Liver (tissue), 9 donors: Measurements from ENCODE around the gene GLIS1. TPM values are rescaled to one million over a fixed set of nuclear protein-coding genes. Genes with fewer than 3 reads are reported as not detected.

Source experiments
- DNase-seq: peaks from one replicate; pipeline ENCODE4 v3.0.0-alpha.2; 2017; ENCODE audit warnings: low spot score
- H3K27ac ChIP-seq, 2 donors: one replicate each; pipeline ENCODE4 v1.7.0; 2013; ENCODE audit warnings: inconsistent platforms in 2 of 2, low read length in 2 of 2, control low read depth in 1 of 2, low read depth in 1 of 2, mild to moderate bottlenecking in 1 of 2
- H3K27me3 ChIP-seq, 4 donors: one replicate each; pipeline versions ENCODE4 v1.6.1 to v1.7.0; 2013; ENCODE audit warnings: low read length in 3 of 4, inconsistent platforms in 1 of 4, mild to moderate bottlenecking in 1 of 4, moderate library complexity in 1 of 4; ENCODE audit not compliant: control insufficient read depth in 4 of 4, insufficient read depth in 4 of 4
- H3K36me3 ChIP-seq, 4 donors: one replicate each; pipeline versions ENCODE4 v1.6.1 to v1.7.0; 2013; ENCODE audit warnings: low read length in 3 of 4, mild to moderate bottlenecking in 3 of 4, low read depth in 1 of 4, moderate library complexity in 1 of 4; ENCODE audit not compliant: control insufficient read depth in 4 of 4, insufficient read depth in 3 of 4
- H3K4me1 ChIP-seq, 4 donors: one replicate each; pipeline versions ENCODE4 v1.6.1 to v1.7.0; 2013; ENCODE audit warnings: low read length in 3 of 4, mild to moderate bottlenecking in 3 of 4, moderate library complexity in 1 of 4; ENCODE audit not compliant: control insufficient read depth in 4 of 4, insufficient read depth in 4 of 4
- H3K4me3 ChIP-seq, 3 donors: one replicate each; pipeline versions ENCODE4 v1.6.1 to v1.7.0; 2013; ENCODE audit warnings: low read length in 3 of 3, control low read depth in 1 of 3, low read depth in 1 of 3, mild to moderate bottlenecking in 1 of 3
- H3K9ac ChIP-seq, 2 donors: one replicate each; pipeline ENCODE4 v1.7.0; 2013; ENCODE audit warnings: low read length in 2 of 2, mild to moderate bottlenecking in 2 of 2, moderate library complexity in 2 of 2, control low read depth in 1 of 2, low read depth in 1 of 2
- H3K9me3 ChIP-seq, 4 donors: one replicate each; pipeline versions ENCODE4 v1.6.1 to v1.7.0; 2013; ENCODE audit warnings: low read length in 3 of 4; ENCODE audit not compliant: control insufficient read depth in 4 of 4
- CTCF ChIP-seq: fragments of 150-350 bp; IDR thresholded peaks from 2 replicates; pipeline ENCODE4 v1.5.1; 2017; ENCODE audit warnings: improper control_type of control experiment, low read depth, low read length; ENCODE audit not compliant: missing input control
- EGR1 ChIP-seq, 2 donors: IDR thresholded peaks; 2 replicates each; pipeline ENCODE4 v1.6.1; 2016 to 2018; ENCODE audit warnings: antibody characterized with exemption in 2 of 2, low read depth in 2 of 2
- FOXA1 ChIP-seq: IDR thresholded peaks from 2 replicates; pipeline ENCODE4 v1.6.1; 2016; ENCODE audit warnings: antibody characterized with exemption
- GABPA ChIP-seq, 2 donors: IDR thresholded peaks in 1 of 2; conservative IDR thresholded peaks in 1 of 2; 2 replicates each; pipeline ENCODE4 v1.6.1; 2016; ENCODE audit warnings: antibody characterized with exemption in 2 of 2, mild to moderate bottlenecking in 1 of 2, moderate library complexity in 1 of 2
- HNF4G ChIP-seq: IDR thresholded peaks from 2 replicates; pipeline ENCODE4 v1.6.1; 2016; ENCODE audit warnings: antibody characterized with exemption
- JUND ChIP-seq, 2 donors: IDR thresholded peaks; 2 replicates each; pipeline ENCODE4 v1.6.1; 2016; ENCODE audit warnings: antibody characterized with exemption in 2 of 2
- MAX ChIP-seq: IDR thresholded peaks from 2 replicates; pipeline ENCODE4 v1.6.1; 2016; ENCODE audit warnings: antibody characterized with exemption
- NR2F2 ChIP-seq: IDR thresholded peaks from 2 replicates; pipeline ENCODE4 v1.6.1; 2016; ENCODE audit warnings: antibody characterized with exemption
- RAD21 ChIP-seq, 2 donors: IDR thresholded peaks; 2 replicates each; pipeline ENCODE4 v1.6.1; 2016; ENCODE audit warnings: antibody characterized with exemption in 2 of 2, mild to moderate bottlenecking in 2 of 2
- REST ChIP-seq: IDR thresholded peaks from 2 replicates; pipeline ENCODE4 v1.6.1; 2016; ENCODE audit warnings: antibody characterized with exemption, mild to moderate bottlenecking
- RXRA ChIP-seq, 2 donors: IDR thresholded peaks; 2 replicates each; pipeline ENCODE4 v1.6.1; 2017 to 2018; ENCODE audit warnings: antibody characterized with exemption in 2 of 2, mild to moderate bottlenecking in 1 of 2
- SP1 ChIP-seq: IDR thresholded peaks from 2 replicates; pipeline ENCODE4 v1.6.1; 2018; ENCODE audit warnings: antibody characterized with exemption, mild to moderate bottlenecking
- TAF1 ChIP-seq: conservative IDR thresholded peaks from 2 replicates; pipeline ENCODE4 v1.6.1; 2016; ENCODE audit warnings: antibody characterized with exemption, mild to moderate bottlenecking
- YY1 ChIP-seq: IDR thresholded peaks from 2 replicates; pipeline ENCODE4 v1.6.1; 2016; ENCODE audit warnings: antibody characterized with exemption, mild to moderate bottlenecking
- WGBS: extraction: QIAGEN DNeasy Blood & Tissue Kit; methylation state at CpG from one replicate; pipeline ENCODE4 v1.1.7; 2013; 5-methylcytosine and 5-hydroxymethylcytosine counted together
- polyA plus RNA-seq, 2 donors: library from polyadenylated mRNA; stranded (reverse) in 1 of 2; unstranded in 1 of 2; fragments of 200-250 nt in 1 of 2; fragments of >200 nt in 1 of 2; fragmentation: Nextera tagmentation in 1 of 2; extraction: Ambion mirVana in 1 of 2; gene quantifications; one replicate each; pipeline versions ENCODE4 v1.2.1 to v1.2.3, GENCODE V29; 2013 to 2015
- total RNA-seq, 2 donors: library from RNA; depleted of rRNA; stranded (reverse); fragments of >200 nt; gene quantifications; one replicate each; pipeline ENCODE4 v1.2.3, GENCODE V29; 2014
- TF ChIP-seq, protein P1 (sequence below): IDR thresholded peaks from 2 replicates; pipeline ENCODE4 v1.6.1; 2016; ENCODE audit warnings: antibody characterized with exemption
- TF ChIP-seq, protein P2 (sequence below): IDR thresholded peaks from 2 replicates; pipeline ENCODE4 v1.6.1; 2016; ENCODE audit warnings: antibody characterized with exemption
- donor health status: healthy.
- donor health status: healthy.
- donor health status: healthy.
- donor health status: healthy.
- donor health status: healthy.

GLIS1 gene
- total and polyA plus RNA-seq, 4 donors = under 0.01 to 0.05 TPM; not detected in 2

DNA sequence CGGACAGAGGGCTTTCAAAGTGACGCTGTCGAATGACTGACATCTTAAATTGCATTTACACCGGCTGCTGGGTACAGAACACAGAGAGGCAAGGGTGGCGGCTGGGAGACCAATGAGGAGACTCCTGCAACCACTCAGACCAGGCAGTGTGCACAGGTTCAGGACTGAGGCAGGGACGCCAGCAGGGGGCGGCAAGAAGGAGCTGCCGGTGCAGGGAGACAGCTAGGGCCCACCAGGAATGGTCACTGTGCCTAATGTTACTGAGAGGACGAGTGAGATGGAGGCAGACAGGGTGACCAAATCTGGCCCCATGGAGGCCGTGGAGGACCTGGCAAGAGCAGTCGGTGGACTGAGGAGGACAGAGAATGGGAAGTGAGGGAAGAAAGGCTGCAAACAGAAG, 23.5 kb downstream of the GLIS1 start (continued):
- TF ChIP-seq, protein P1, sequence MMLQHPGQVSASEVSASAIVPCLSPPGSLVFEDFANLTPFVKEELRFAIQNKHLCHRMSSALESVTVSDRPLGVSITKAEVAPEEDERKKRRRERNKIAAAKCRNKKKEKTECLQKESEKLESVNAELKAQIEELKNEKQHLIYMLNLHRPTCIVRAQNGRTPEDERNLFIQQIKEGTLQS = no peak
- TF ChIP-seq SP1 = no peak

DNA sequence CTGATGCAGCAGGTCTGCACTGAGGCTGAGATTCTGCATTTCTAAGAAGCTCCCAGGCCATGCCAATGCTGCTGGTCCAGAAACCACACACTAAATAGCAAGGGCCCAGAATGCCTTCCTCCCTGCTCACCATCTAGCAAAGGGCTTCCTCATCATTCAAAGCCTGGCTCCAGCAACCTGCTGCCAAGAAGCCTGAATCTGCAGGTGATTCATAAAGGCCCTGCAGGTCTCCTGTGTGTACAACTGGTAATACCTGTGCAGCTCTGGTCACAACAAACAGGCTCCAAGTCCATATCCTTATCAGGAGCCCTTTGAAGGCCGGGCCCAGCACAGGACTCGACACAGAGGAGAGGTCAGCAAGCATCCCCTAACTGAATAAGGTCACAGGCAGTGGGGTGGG, 26.7 kb downstream of the GLIS1 start:
- no peak overlapping the region for H3K4me3 ChIP-seq
- no peaks in the 10 kb centered on the region for H3K9me3 ChIP-seq
- WGBS = 73% methylated on average over 2 of the region's 2 CpGs
- no peak overlapping the region for H3K9ac ChIP-seq
- H3K27ac ChIP-seq = no peak overlapping the region
- H3K27me3 ChIP-seq = peaks cover 0 to 2% (median 0%) of the 10 kb centered on the region in 4 donors
- no peaks in the 10 kb centered on the region for H3K4me1 ChIP-seq
- DNase-seq = no peak
- TF ChIP-seq REST (no peak), NR2F2 (no peak), JUND (IDR thresholded peaks at IDR 0.05) (no peak), EGR1 (IDR thresholded peaks at IDR 0.05; ENCODE audit: low read depth in 2 of 2) (no peak), MAX (no peak), RXRA (IDR thresholded peaks at IDR 0.05) (no peak), HNF4G (no peak), YY1 (no peak), FOXA1 (no peak), GABPA (IDR thresholded peaks at IDR 0.05 in 1 of 2, conservative IDR thresholded peaks at IDR 0.05 in 1 of 2) (no peak), TAF1 (no peak)
- TF ChIP-seq, protein P1 = no peak
- TF ChIP-seq, protein P2, sequence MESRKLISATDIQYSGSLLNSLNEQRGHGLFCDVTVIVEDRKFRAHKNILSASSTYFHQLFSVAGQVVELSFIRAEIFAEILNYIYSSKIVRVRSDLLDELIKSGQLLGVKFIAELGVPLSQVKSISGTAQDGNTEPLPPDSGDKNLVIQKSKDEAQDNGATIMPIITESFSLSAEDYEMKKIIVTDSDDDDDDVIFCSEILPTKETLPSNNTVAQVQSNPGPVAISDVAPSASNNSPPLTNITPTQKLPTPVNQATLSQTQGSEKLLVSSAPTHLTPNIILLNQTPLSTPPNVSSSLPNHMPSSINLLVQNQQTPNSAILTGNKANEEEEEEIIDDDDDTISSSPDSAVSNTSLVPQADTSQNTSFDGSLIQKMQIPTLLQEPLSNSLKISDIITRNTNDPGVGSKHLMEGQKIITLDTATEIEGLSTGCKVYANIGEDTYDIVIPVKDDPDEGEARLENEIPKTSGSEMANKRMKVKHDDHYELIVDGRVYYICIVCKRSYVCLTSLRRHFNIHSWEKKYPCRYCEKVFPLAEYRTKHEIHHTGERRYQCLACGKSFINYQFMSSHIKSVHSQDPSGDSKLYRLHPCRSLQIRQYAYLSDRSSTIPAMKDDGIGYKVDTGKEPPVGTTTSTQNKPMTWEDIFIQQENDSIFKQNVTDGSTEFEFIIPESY = no peak
- no peaks in the 10 kb centered on the region for H3K36me3 ChIP-seq

- no peak overlapping the region for H3K4me3 ChIP-seq
- 82% methylated on average over 8 of the region's 8 CpGs for WGBS
- no peak for DNase-seq
- no peak overlapping the region for H3K27ac ChIP-seq
- H3K27me3 ChIP-seq = no peaks in the 10 kb centered on the region
- H3K9me3 ChIP-seq = no peaks in the 10 kb centered on the region
- H3K9ac ChIP-seq = no peak overlapping the region
- no peaks in the 10 kb centered on the region for H3K36me3 ChIP-seq
- H3K4me1 ChIP-seq = no peaks in the 10 kb centered on the region
- TF ChIP-seq CTCF (no peak), JUND (IDR thresholded peaks at IDR 0.05) (no peak), SP1 (no peak), RAD21 (IDR thresholded peaks at IDR 0.05) (no peak), FOXA1 (no peak), TAF1 (no peak), REST (no peak), NR2F2 (no peak), RXRA (IDR thresholded peaks at IDR 0.05) (no peak), YY1 (no peak)
- TF ChIP-seq, protein P2 = no peak
These were observed 28.4 kb downstream of the GLIS1 start for GRCh38 chr1:53710584-53710983.
